Tibial artery (tissue), 4 donors: ENCODE data around the gene ITPR1.
A peak's percentile ranks its signal among the peaks of the same experiment; 100 is the strongest.

Source experiments
- DNase-seq, 2 donors: peaks; one replicate each; pipeline ENCODE4 v3.0.0-alpha.2; 2019
- H3K27ac ChIP-seq, 2 donors: fragments of 200-600 bp; sonication (generic) in 1 of 2; 1 replicate in 1 of 2; 2 replicates in 1 of 2; pipeline ENCODE4 v1.5.1; 2018 to 2019; ENCODE audit warnings: mild to moderate bottlenecking in 1 of 2
- H3K27me3 ChIP-seq, 2 donors: fragments of 200-600 bp; sonication (generic) in 1 of 2; one replicate each; pipeline versions ENCODE4 v1.5.1 to v1.6.0; 2016 to 2019
- H3K36me3 ChIP-seq, 3 donors: fragments of 200-600 bp; sonication (generic) in 2 of 3; one replicate each; pipeline ENCODE4 v1.5.1; 2016 to 2019; ENCODE audit warnings: mild to moderate bottlenecking in 2 of 3
- H3K4me1 ChIP-seq, 4 donors: fragments of 200-600 bp; sonication (generic) in 2 of 4; 1 replicate in 3 of 4; 2 replicates in 1 of 4; pipeline ENCODE4 v1.5.1; 2016 to 2019
- H3K4me3 ChIP-seq, 2 donors: fragments of 200-600 bp; sonication (generic) in 1 of 2; 1 replicate in 1 of 2; 2 replicates in 1 of 2; pipeline ENCODE4 v1.5.1; 2018 to 2019; ENCODE audit warnings: mild to moderate bottlenecking in 2 of 2
- H3K9me3 ChIP-seq, 3 donors: fragments of 200-600 bp; sonication (generic) in 1 of 3; one replicate each; pipeline ENCODE4 v1.5.1; 2016 to 2019
- CTCF ChIP-seq, 2 experiments: fragments of 200-600 bp in 1 of 2; fragments of 450-650 bp in 1 of 2; IDR thresholded peaks; one replicate each; pipeline ENCODE4 v1.5.1; 2017 to 2019; ENCODE audit warnings: antibody characterized with exemption in 2 of 2, mild to moderate bottlenecking in 1 of 2, moderate library complexity in 1 of 2
- intact Hi-C: fragments of 100-400 bp; cut with DNase I; formaldehyde crosslinking; loops from one replicate; pipeline ENCODE4 v1.15.0; 2023; ENCODE audit warnings: low total_unique reads

The ITPR1 gene

DNA sequence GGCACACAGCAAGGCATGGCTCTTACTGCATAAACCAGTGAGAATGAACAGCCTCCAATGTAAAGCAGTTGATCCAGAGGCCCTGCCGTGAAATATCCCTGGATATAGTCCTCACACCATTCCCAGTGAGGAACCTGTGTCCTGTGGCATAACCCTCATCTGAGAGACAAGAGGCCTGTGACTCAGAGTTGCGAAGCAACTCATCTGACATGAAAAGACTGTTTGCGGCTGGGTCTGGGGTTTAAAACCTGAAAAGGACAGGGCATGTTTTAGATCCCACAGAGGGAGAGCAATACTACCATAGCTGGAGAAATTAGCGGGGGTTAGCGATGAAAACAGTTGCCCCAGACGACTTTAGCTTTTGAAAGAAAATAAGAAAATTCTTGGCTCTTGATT, 320.8 kb downstream of the ITPR1 start:
- TF ChIP-seq CTCF (IDR thresholded peaks at IDR 0.05) = no peak
- Histone ChIP-seq H3K27me3 (no peaks in the 10 kb centered on the region), H3K9me3 (no peaks in the 10 kb centered on the region), H3K4me3 (no peak overlapping the region), H3K36me3 (peaks cover 53 to 68% (median 60%) of the 10 kb centered on the region in 3 donors), H3K27ac (peak overlapping the region in 1 of 2 donors; percentile 46), H3K4me1 (peaks cover 0 to 10% (median 8%) of the 10 kb centered on the region in 4 donors)
- DNase-seq = no peak
- intact Hi-C loops = no loop called here

DNA sequence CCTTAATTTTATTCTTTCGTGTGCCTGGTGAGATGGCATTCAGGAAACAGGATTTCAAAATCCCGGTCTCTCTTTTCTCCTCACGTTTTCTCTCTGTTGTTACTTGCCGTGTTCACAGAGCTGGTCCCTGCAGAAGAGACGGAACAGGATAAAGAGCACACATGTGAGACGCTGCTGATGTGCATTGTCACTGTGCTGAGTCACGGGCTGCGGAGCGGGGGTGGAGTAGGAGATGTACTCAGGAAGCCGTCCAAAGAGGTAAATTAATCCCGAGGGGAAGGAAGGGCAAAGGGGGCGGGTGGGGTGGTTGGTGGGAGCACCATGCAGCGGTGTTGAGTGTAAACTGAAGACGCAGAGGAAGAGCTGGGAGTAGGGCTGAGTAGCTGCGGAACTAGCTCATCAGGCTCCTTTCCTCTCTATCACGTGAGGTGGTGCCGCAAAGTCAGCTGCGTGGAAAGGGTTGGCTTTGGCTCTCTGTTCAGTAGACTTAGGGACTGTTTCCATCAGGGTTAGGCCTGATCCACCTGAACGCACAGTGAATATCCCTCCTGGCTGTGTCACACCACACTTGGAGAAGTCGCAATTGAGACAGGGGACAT, 321.3 kb downstream of the ITPR1 start:
- Histone ChIP-seq H3K36me3 (peaks cover 58 to 73% (median 65%) of the 10 kb centered on the region in 3 donors), H3K4me3 (no peak overlapping the region), H3K4me1 (peaks cover 0 to 10% (median 8%) of the 10 kb centered on the region in 4 donors), H3K9me3 (no peaks in the 10 kb centered on the region), H3K27me3 (no peaks in the 10 kb centered on the region), H3K27ac (no peak overlapping the region)
- no peak for TF ChIP-seq CTCF (IDR thresholded peaks at IDR 0.05)
- peak in 1 of 2 donors; percentile 44 for DNase-seq
- intact Hi-C loops = no loop called here

DNA sequence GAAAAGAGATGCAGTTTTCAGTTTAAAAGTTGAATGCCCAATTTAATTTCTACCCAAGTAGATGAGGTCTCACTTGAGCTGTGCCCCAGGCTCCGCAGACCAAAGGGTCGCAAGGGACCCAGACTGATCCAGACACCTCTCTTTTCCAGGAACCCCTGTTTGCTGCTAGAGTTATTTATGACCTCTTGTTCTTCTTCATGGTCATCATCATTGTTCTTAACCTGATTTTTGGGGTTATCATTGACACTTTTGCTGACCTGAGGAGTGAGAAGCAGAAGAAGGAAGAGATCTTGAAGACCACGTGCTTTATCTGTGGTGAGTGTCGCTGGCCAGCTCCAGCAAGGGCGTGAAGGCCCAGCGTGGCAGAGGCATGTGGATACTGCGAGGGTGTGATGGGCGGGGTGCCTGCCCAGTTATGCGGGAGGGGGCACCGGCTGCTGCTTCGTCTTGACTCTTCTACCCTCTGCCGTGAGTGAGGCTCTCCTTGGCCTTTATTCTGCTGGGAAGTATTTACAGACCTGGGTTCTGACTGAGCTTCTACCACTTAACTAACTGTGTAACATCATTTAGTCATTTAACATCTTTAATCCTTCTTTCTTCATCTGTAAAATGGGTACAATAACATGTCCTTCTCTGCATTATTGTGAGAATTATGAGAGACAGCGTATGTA, 321.9 kb downstream of the ITPR1 start:
- DNase-seq = no peak
- intact Hi-C loops = no loop called here
- H3K36me3 ChIP-seq = peaks cover 63 to 75% (median 69%) of the 10 kb centered on the region in 3 donors
- no peak for TF ChIP-seq CTCF (IDR thresholded peaks at IDR 0.05)
- H3K4me3 ChIP-seq = no peak overlapping the region
- H3K27me3 ChIP-seq = no peaks in the 10 kb centered on the region
- H3K27ac ChIP-seq = no peak overlapping the region
- H3K4me1 ChIP-seq = peaks cover 0 to 10% (median 8%) of the 10 kb centered on the region in 4 donors
- H3K9me3 ChIP-seq = no peaks in the 10 kb centered on the region

DNA sequence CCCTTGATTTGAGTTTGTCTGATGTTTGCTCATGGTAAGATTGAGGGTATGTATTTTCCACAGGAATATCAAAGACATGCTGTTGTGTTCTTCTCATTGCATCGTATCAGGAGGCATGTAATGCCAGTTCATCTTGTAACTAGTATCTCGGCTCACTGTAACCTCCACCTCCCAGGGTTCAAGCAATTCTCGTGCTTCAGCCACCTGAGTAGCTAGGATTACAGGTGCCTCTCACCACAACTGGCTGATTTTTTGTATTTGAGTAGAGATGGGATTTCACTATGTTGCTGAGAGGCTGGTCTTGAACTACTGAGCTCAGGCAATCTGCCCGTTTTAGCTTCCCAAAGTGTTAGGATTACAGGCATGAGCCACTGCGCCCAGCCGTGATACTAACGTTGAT, 323.2 kb downstream of the ITPR1 start:
- Histone ChIP-seq H3K9me3 (no peaks in the 10 kb centered on the region), H3K27ac (no peak overlapping the region), H3K27me3 (no peaks in the 10 kb centered on the region), H3K4me1 (peaks cover 0 to 10% (median 8%) of the 10 kb centered on the region in 4 donors), H3K36me3 (peaks cover 63 to 81% (median 79%) of the 10 kb centered on the region in 3 donors), H3K4me3 (no peak overlapping the region)
- intact Hi-C loops = no loop called here
- TF ChIP-seq CTCF (IDR thresholded peaks at IDR 0.05) = no peak
- no peak for DNase-seq

DNA sequence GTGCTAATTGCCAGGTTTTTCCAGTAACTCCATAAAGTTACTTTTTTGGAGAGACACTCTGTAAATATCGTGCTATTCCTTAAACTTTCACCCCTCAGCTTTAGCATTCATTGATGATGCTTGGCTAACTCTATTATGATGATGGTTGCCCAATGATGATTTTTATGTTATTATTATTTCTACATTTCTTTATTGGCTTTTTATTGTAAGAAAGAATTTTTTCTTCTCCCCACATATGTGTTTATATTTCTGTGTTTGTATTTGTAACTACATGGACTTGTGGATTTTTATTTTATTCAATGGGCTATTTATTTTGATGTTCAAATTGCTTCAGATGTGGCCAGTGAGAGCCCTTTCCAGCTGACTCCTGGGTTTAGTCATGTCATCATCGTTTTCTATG, 323.6 kb downstream of the ITPR1 start:
- DNase-seq = no peak
- peaks cover 0 to 10% (median 8%) of the 10 kb centered on the region in 4 donors for H3K4me1 ChIP-seq
- intact Hi-C loops = no loop called here
- no peaks in the 10 kb centered on the region for H3K27me3 ChIP-seq
- no peak overlapping the region for H3K27ac ChIP-seq
- no peak for TF ChIP-seq CTCF (IDR thresholded peaks at IDR 0.05)
- H3K9me3 ChIP-seq = no peaks in the 10 kb centered on the region
- H3K4me3 ChIP-seq = no peak overlapping the region
- H3K36me3 ChIP-seq = peaks cover 65 to 84% (median 83%) of the 10 kb centered on the region in 3 donors
